Endometrial microvascular endothelial cells (primary cell): Measurements from ENCODE around the gene KLHL12. TPM values are rescaled to one million over a fixed set of nuclear protein-coding genes. Genes with fewer than 3 reads are reported as not detected.
"Not testable (repeated sequence)": the region's sequence is repeated elsewhere in the genome, so short reads cannot be mapped to it uniquely, and the experiment has no call there.

ENCODE experiments used
- in situ Hi-C: cut with HindIII; loops from 2 replicates; pipeline ENCODE4 v1.10.0; 2017; ENCODE audit warnings: low sequenced_read_pairs, low pct_unique_long_range_greater_than_20kb; ENCODE audit errors: inconsistent ontology term
- total RNA-seq: library from RNA; depleted of rRNA; stranded (reverse); fragments of >200 nt; gene quantifications from one replicate; pipeline ENCODE4 v1.2.3, GENCODE V29; 2015; ENCODE audit errors: inconsistent ontology term

Gene KLHL12
- total RNA-seq, 1 donor from 2014 or later: 22.1 TPM

DNA sequence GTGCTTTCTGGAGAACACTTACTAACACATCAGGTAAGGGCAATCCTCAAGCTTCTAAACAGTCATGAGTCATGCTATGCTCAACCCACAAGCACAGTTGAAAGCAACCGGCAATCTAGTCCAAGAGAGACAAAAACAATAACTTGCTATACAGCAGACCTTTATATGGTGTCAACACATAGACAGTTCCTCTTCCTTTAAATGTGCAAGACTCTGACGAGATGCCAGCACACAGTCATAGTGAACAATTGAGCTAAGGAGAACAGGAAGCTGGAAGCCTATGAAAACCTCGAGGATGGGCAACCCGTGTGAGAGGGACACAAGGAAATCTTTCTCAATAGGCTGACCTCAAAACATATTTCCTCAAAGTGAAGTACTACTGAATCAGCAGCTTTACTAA lies 25.8 kb upstream of the KLHL12 start:
- in situ Hi-C loops: no loop called here

DNA sequence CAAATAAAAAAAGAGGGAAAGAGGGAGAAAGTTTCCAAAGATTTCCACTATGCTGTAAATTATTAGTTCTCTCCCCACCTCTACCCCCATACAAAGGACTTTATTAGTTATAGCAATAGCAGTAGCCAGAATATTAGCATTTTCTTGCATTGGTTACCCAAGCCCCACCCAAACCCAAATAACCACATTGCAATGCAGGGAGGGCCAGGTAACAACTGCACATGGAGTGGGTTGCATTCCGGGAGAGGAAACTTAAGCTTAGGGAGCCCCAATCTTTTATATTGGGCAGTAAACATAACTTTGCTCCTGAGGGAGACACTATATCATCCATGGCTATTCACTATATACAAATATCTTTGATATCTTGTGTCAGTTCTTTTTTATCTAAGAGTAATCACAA lies 25.1 kb upstream of the KLHL12 start:
- in situ Hi-C loops: no loop called here

DNA sequence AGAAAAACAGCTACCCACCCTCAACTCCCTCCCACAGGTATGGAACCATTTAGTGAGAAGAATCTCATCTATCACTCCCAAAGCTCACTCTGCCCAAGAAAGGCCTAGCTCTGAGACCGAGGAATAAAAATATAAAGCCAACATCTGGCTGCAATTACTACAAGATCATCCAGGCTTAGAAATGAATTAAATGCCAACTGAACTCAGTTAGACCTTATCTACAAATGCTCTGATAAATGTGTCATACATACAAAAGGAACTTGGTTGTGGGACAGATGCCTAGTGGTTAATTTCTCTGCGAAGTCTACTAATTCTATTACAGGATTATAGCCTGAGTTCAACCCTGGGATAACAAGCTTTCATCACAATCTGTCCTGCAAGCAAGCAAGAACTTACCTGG lies 24.4 kb upstream of the KLHL12 start:
- in situ Hi-C loops: no loop called here

DNA sequence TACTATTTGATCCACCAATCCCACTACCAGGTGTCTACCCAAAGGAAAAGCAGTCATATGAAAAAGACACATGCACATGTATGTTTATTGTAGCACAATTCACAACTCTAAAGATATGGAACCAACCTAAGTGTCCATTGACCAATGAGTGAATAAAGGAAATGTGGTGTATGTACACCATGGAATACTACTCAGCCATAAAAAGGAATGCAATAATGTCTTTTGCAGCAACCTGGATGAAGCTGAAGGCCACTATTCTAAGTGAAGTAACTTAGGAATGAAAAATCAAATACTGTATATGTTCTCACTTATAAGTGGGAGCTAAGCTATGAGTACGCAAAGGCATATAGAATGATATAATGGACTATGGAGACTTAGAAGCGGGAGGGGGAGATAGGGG lies 18.4 kb upstream of the KLHL12 start:
- in situ Hi-C loops: no loop called here

DNA sequence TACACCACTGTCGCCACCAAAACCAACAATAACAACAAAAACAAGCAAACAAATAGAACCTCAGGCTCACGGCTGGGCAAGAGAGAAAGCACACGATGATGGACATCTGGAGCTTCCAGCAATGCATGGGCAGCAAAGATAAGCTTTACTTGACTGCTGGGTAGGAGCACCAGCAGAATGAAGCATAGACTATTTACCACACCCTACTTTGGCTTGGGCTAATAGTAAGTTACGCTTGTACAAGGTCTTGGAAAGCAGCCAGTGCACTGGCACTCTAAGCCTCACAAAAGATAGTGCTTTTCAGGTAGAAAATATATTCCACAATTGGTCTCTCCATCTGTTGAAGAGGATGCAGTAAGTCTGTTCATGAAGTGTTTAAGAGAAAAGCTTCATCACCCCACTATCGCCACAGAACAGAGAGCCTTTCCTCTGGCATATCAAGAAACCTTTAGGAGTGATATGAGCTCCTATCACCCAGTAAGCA lies 17.4 kb upstream of the KLHL12 start:
- in situ Hi-C loops: no loop called here

DNA sequence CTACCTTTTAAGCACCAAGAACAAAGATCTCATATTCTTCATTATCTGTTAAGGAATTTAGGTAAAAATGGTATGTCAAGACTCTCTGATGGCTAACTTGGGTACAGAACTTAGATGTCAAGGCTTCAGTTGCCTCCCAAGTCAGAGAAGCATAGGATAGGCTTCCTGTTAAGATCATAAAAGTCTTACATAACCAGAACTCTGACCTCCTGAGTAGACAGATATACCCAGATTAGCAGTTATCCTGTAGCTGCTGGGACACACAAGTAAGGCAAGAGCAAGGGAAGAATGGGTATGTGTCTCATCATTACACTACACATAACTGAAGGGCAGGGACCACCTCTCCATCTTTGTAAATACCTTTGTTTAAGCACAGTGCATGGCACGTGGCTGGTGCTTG lies 15.4 kb upstream of the KLHL12 start:
- in situ Hi-C loops: no loop called here

DNA sequence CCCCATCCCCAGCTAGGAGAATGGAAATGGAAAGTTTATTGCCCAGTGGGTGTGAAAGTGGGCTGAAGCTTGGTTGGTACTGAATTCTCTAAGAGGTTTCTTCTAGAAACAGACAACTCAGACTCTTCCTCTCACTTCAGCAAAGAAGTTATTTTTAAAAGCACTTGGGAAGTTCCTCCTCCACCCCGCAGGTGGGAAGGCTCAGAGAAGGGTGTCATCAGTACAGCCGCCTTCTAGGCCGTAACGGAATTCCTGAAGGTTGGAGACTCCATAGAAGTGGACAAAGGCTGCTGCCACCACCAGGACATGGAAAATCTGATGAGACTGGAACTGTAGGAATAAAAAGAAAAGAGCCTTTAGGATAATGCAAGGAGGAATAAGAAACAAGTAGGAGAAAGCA lies 14.3 kb upstream of the KLHL12 start:
- in situ Hi-C loops: no loop called here

DNA sequence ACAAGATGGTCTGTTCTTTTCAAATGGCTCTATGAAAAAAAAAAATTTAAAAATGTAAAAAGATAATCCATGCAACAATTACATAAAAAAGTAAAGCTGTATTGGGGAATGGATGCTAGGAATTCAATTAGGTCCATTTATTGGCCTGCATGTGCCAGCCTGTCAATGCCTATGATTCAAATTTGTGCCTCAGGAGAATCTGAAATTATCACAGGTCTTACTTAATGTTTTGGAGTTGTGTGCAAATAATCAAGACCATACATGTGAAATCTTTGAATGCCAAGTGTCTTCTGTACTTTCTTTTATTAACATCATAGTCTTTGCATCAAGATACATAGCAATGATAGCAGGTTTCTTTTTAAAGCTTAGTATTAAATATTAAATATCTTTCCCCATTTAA lies 13.5 kb upstream of the KLHL12 start:
- in situ Hi-C loops: no loop called here

DNA sequence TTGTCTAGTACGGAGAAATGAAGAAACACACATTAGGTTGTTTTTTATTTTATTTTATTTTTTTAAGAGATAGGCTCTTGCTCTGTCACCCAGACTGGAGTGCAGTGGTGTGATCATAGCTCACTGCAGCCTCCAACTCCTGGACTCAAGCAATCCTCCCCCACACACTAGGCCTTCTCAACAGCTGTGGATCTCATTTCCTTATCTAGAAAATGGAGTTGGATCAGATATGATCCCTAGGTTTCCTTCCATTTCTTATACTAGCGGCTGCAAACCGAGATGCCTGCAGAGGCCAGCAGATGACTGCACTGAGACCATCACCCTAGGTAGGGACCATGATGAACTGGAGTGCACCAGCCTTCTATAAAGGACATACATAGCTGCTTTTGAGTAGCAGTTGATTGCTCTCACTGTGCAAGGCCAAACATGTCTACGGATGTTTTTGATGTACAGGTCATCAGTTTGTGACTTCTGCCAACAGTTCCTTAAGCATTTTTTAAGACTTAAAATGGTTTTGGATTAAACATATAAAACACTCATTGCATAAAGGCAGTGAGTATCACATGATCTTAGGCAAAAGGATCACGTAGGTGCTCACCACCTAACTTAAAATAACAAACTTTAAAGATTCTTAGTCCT lies 11.4 kb upstream of the KLHL12 start:
- in situ Hi-C loops: no loop called here

DNA sequence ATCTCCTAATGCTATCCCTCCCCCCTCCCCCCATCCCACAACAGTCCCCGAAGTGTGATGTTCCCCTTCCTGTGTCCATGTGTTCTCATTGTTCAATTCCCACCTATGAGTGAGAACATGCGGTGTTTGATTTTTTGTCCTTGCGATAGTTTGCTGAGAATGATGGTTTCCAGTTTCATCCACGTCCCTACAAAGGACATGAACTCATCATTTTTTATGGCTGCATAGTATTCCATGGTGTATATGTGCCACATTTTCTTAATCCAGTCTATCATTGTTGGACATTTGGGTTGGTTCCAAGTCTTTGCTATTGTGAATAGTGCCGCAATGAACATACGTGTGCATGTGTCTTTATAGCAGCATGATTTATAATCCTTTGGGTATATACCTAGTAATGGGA lies 9.4 kb upstream of the KLHL12 start:
- in situ Hi-C loops: not testable (repeated sequence)

DNA sequence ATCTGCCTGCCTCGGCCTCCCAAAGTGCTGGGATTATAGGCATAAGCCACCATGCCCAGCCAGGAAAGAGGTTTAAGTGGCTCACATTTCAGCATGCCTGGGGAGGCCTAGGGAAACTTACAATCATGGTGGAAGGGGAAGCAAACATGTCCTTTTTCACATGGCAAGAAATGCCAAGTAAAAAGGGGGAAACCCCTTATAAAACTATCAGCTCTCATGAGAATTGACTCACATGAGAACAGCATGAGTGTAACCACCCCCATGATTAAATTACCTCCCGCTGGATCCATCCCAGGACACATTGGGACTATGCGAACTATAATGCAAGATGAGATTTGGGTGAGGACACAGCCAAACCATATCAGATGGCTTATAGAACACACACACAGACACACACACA lies 8.8 kb upstream of the KLHL12 start:
- in situ Hi-C loops: no loop called here

DNA sequence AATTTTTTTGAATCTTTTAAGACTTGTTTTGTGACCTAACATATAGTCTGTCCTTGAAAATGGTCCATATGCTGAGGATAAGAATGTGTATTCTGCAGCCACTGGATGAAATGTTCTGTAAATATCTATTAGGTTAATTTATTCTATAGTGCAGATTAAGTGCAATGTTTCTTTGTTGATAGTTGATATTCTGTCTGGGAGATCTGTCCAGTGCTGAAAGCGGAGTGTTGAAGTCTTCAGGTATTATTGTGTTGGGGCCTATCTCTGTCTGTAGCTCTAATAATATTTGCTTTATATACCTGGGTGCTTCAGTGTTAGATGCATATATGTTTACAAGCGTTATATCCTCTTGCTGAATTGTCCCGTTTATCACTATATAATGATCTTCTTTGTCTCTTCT lies 7.7 kb upstream of the KLHL12 start:
- in situ Hi-C loops: no loop called here

DNA sequence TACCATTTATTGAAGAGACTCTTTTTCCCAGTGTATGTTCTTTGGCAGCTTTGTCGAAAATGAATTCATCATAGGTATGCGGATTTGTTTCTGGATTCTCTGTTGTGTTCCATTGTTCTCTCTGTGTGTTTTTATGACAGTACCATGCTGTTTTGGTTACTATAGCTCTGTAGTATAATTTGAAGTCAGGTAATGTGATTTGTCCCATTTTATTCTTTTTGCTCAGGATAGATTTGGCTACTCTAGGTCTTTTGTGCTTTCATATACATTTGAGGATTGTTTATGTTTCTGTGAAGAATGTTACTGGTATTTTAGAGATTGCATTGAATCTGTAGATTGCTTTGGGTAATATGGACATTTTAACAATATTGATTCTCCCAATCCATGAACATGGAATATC lies 5.4 kb upstream of the KLHL12 start:
- in situ Hi-C loops: no loop called here

DNA sequence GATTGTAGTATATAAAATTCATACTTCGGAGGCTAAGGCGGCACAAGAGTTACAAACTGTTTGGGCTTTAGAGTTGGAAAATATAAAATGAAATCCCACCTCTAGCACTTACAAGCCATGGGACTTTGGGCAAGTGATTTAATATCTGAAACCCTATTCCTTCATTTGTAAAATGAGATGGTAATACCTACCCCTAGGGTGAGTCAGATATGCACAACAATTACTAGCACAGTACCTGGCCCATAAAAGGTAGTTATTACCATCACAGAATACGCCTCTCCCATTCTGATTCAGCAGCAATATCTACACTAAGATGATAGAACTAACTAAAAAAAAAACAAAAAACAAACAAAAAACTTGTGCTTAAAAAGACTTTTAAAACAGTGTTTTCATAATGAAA lies 3.5 kb downstream of the KLHL12 start:
- in situ Hi-C loops: no loop called here

DNA sequence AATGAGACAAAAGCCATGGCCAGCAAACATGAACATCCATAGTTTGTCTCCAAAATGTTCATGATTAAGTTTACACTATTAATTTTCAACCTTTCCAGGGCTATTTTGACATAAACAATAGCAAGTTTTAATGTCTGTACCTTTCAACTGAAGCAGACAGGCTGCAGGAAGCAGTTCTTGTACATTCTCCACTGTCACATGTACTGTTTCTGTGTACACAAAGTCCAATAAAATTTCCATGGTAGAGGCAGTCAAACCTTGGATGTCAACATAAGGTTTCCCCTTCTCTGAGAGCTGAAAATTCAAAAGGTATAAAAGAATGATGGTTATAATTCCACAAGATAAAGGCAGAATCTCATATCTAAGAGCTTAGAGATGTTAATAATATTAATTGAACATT lies 7.4 kb downstream of the KLHL12 start:
- in situ Hi-C loops: no loop called here

DNA sequence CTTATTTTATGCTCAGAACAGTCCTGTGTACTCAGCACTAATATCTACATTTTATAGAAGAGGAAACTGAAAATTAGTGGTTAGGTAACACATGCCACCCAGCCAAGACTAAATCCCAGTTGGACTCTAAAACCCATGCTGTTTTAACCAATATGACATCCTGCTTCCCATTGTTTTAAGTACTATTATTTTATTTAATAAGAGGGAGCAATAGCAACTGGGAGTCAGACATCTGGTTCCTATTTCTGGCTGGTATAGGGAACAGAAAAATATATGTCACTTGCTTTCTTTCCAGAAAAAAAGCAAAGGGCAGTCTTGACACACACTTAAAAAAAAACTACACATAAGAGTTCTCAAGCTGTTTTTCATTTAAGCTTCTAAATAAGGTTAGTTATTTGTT lies 11.9 kb downstream of the KLHL12 start:
- in situ Hi-C loops: no loop called here

DNA sequence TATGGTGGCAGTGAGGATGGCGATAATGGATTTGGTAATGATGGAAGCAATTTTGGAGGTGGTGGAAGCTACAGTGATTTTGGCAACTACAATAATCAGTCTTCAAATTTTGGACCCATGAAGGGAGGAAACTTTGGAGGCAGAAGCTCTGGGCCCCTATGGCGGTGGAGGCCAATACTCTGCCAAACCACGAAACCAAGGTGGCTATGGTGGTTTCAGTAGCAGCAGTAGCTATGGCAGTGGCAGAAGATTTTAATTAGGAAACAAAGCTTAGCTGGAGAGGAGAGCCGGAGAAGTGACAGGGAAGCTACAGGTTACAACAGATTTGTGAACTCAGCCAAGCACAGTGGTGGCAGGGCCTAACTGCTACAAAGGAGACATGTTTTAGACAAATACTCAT lies 14.6 kb downstream of the KLHL12 start:
- in situ Hi-C loops: not testable (repeated sequence)

DNA sequence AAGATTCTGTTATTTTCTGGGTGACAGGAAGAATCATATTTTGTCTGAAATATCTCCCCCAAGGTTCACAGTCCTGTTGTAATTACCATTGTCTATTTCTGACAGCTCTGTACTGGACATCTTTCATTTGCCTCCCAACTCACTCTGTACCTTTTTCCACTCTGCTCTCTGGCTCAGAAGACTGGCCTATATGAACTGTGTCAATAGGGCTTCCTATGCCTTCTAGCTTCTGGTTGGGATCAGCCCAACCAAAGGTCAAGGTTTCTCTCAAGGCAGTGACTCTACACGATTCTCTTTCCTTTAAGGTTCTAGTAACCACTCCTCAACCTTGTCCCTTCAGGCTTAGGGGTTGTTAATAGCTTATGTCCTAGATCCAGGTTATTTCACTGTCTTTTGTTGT lies 17.5 kb downstream of the KLHL12 start:
- in situ Hi-C loops: no loop called here

DNA sequence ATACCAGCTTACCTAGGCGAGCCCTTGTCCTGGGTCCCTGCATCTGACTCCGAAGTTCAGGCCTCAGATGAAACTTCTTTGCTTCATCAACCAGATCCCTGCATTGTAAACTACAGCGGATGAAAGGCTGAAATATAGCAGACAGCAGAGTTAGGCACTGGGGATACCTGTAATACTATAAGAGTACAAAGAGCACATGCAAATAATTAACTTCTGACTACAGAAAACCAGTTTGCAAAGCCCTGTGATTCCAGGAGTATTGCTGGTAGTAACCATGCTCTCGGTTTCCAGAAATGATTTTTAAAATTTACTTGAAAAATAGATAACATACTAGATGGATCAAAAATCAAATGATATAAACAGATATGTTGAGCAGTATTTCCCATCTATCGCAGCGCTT lies 18.0 kb downstream of the KLHL12 start:
- in situ Hi-C loops: no loop called here

DNA sequence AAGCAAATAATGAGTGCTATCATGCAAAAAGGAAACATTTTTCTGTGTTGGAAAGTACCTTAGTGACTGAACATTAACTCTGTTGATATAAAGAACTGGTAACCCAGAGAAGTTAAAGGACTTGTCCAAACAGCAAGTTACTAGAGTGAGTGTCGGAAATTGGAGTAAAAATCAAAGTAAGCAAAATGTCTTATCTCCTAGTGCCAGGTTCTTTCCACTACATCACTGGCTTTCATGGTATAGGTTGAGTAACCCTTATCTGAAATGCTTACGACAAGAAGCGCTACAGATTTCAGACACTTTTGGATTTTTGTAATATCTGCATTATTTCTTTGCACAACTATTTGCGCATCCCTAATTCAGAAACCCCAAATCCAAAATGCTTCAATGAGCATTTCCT lies 21.7 kb downstream of the KLHL12 start:
- in situ Hi-C loops: no loop called here

DNA sequence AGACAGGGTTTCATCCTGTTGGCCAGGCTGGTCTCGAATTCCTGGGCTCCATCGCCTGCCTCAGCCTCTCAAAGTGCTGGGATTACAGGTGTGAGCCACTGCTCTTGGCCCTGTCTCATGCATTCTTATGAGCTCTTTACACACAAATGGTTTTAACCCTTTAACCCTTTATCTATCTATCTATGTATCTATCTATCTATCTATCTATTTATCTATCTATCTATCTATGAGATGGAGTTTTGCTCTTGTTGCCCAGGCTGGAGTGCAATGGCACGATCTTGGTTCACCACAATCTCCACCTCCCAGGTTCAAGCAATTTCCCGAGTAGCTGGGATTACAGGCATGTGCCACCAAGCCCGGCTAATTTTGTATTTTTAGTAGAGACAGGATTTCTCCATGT lies 23.2 kb downstream of the KLHL12 start:
- in situ Hi-C loops: not testable (repeated sequence)
